ENCODE measurements around the gene NDST3. TPM values are rescaled to one million over a fixed set of nuclear protein-coding genes. Genes with fewer than 3 reads are reported as not detected.

Gene NDST3
- total RNA-seq, 2 experiments from 2014 or later = not detected

- no TSS peak for BruUV-seq (replicated peaks)
- Histone ChIP-seq H3K4me2 (ENCODE audit: low read length) (no peak overlapping the region), H3K27ac (ENCODE audit: low read depth, low read length, poor library complexity, severe bottlenecking) (no peak overlapping the region), H3K36me3 (ENCODE audit: insufficient read depth, low read length) (no peaks in the 10 kb centered on the region), H2AFZ (ENCODE audit: low read length) (no peak overlapping the region), H3K9me2 (ENCODE audit: insufficient read depth, low read length) (no peaks in the 10 kb centered on the region), H4K20me1 (ENCODE audit: insufficient read depth, low read length) (peaks cover 3% of the 10 kb centered on the region; the same call in 1 of the 2 replicates), H3K79me2 (ENCODE audit: insufficient read depth, low read depth, low read length) (no peaks in the 10 kb centered on the region), H3K4me1 (ENCODE audit: insufficient read depth, low read length, poor library complexity, severe bottlenecking) (no peaks in the 10 kb centered on the region), H3K4me3 (ENCODE audit: low read depth, low read length, poor library complexity, severe bottlenecking) (no peak overlapping the region), H3K9me3 (ENCODE audit: low read length) (no peaks in the 10 kb centered on the region)
- DNase-seq (ENCODE audit: low spot score) = no peak
- intact Hi-C loops (cut with micrococcal nuclease; ENCODE audit: unreplicated experiment) = no loop called here
- CTCF ChIA-PET (ENCODE audit: unreplicated experiment) = no interaction called here
- POLR2A ChIA-PET = no interaction called here
- TF ChIP-seq CTCF (conservative IDR thresholded peaks at IDR 0.05; ENCODE audit: low read length) = no peak
- no peak for TF ChIP-seq EZH2phosphoT487 (IDR thresholded peaks at IDR 0.05; ENCODE audit: borderline replicate concordance, low read depth, low read length)
Measured at GRCh38 chr4:118237531-118237930, 203.2 kb downstream of the NDST3 start.

GRCh38 chr4:118249890-118250289 lies 215.6 kb downstream of the NDST3 start:
- no peak overlapping the region for H2AFZ ChIP-seq (ENCODE audit: low read length)
- no peaks in the 10 kb centered on the region for H3K9me3 ChIP-seq (ENCODE audit: low read length)
- H3K36me3 ChIP-seq (ENCODE audit: insufficient read depth, low read length) = no peaks in the 10 kb centered on the region
- TF ChIP-seq CTCF (conservative IDR thresholded peaks at IDR 0.05; ENCODE audit: low read length) (no peak), EZH2phosphoT487 (IDR thresholded peaks at IDR 0.05; ENCODE audit: borderline replicate concordance, low read depth, low read length) (no peak)
- no TSS peak for BruUV-seq (replicated peaks)
- ChIA-PET CTCF (ENCODE audit: unreplicated experiment) (no interaction called here), POLR2A (no interaction called here)
- H3K27ac ChIP-seq (ENCODE audit: low read depth, low read length, poor library complexity, severe bottlenecking) = no peak overlapping the region
- H3K9me2 ChIP-seq (ENCODE audit: insufficient read depth, low read length) = no peaks in the 10 kb centered on the region
- intact Hi-C loops (cut with micrococcal nuclease; ENCODE audit: unreplicated experiment) = no loop called here
- H4K20me1 ChIP-seq (ENCODE audit: insufficient read depth, low read length) = no peaks in the 10 kb centered on the region
- H3K4me1 ChIP-seq (ENCODE audit: insufficient read depth, low read length, poor library complexity, severe bottlenecking) = no peaks in the 10 kb centered on the region
- no peaks in the 10 kb centered on the region for H3K79me2 ChIP-seq (ENCODE audit: insufficient read depth, low read depth, low read length)
- no peak for DNase-seq (ENCODE audit: low spot score)
- H3K4me3 ChIP-seq (ENCODE audit: low read depth, low read length, poor library complexity, severe bottlenecking) = no peak overlapping the region
- H3K4me2 ChIP-seq (ENCODE audit: low read length) = no peak overlapping the region

GRCh38 chr4:118254368-118254767 lies 220.1 kb downstream of the NDST3 start:
- Histone ChIP-seq H4K20me1 (ENCODE audit: insufficient read depth, low read length) (no peaks in the 10 kb centered on the region), H3K4me1 (ENCODE audit: insufficient read depth, low read length, poor library complexity, severe bottlenecking) (no peaks in the 10 kb centered on the region), H3K9me2 (ENCODE audit: insufficient read depth, low read length) (no peaks in the 10 kb centered on the region), H3K4me3 (ENCODE audit: low read depth, low read length, poor library complexity, severe bottlenecking) (no peak overlapping the region), H3K79me2 (ENCODE audit: insufficient read depth, low read depth, low read length) (no peaks in the 10 kb centered on the region), H3K36me3 (ENCODE audit: insufficient read depth, low read length) (no peaks in the 10 kb centered on the region), H3K4me2 (ENCODE audit: low read length) (no peak overlapping the region), H3K27ac (ENCODE audit: low read depth, low read length, poor library complexity, severe bottlenecking) (no peak overlapping the region), H2AFZ (ENCODE audit: low read length) (no peak overlapping the region), H3K9me3 (ENCODE audit: low read length) (no peaks in the 10 kb centered on the region)
- intact Hi-C loops (cut with micrococcal nuclease; ENCODE audit: unreplicated experiment) = no loop called here
- TF ChIP-seq CTCF (conservative IDR thresholded peaks at IDR 0.05; ENCODE audit: low read length) = no peak
- TF ChIP-seq EZH2phosphoT487 (IDR thresholded peaks at IDR 0.05; ENCODE audit: borderline replicate concordance, low read depth, low read length) = no peak
- no peak for DNase-seq (ENCODE audit: low spot score)
- no TSS peak for BruUV-seq (replicated peaks)
- ChIA-PET POLR2A (no interaction called here), CTCF (ENCODE audit: unreplicated experiment) (no interaction called here)

All from OCI-LY7 (cell line).